ENCODE data around the gene POU2F1.
"Not testable (repeated sequence)": the region's sequence is repeated elsewhere in the genome, so short reads cannot be mapped to it uniquely, and the experiment has no call there.

POU2F1 gene

GRCh38 chr1:167276969-167277368 is 56.3 kb downstream of the POU2F1 start:
- no peak for DNase-seq

GRCh38 chr1:167278497-167278896 is 57.8 kb downstream of the POU2F1 start:
- no peak for DNase-seq

GRCh38 chr1:167280912-167281311 is 60.2 kb downstream of the POU2F1 start:
- no peak for DNase-seq

- no peak for DNase-seq
Observed at GRCh38 chr1:167288390-167289074, 67.8 kb downstream of the POU2F1 start.

- no peak for DNase-seq
Observed at GRCh38 chr1:167289075-167289442, 68.4 kb downstream of the POU2F1 start.

GRCh38 chr1:167289966-167290365 is 69.3 kb downstream of the POU2F1 start:
- no peak for DNase-seq

GRCh38 chr1:167291539-167292185 is 71.0 kb downstream of the POU2F1 start:
- no peak for DNase-seq

- DNase-seq = no peak
Observed at GRCh38 chr1:167292216-167292615, 71.5 kb downstream of the POU2F1 start.

- no peak for DNase-seq
Observed at GRCh38 chr1:167293057-167293456, 72.4 kb downstream of the POU2F1 start.

- no peak for DNase-seq
Observed at GRCh38 chr1:167294528-167294927, 73.8 kb downstream of the POU2F1 start.

GRCh38 chr1:167297222-167298214 is 76.8 kb downstream of the POU2F1 start:
- DNase-seq = no peak

GRCh38 chr1:167298325-167298724 is 77.6 kb downstream of the POU2F1 start:
- DNase-seq = no peak

- no peak for DNase-seq
Observed at GRCh38 chr1:167301355-167301754, 80.7 kb downstream of the POU2F1 start.

- DNase-seq = no peak
Observed at GRCh38 chr1:167304165-167304564, 83.5 kb downstream of the POU2F1 start.

- DNase-seq = no peak
Observed at GRCh38 chr1:167305059-167305705, 84.5 kb downstream of the POU2F1 start.

- no peak for DNase-seq
Observed at GRCh38 chr1:167305706-167306277, 85.1 kb downstream of the POU2F1 start.

GRCh38 chr1:167310732-167311131 is 90.0 kb downstream of the POU2F1 start:
- DNase-seq = no peak

- DNase-seq = no peak
Observed at GRCh38 chr1:167312871-167313270, 92.2 kb downstream of the POU2F1 start.

GRCh38 chr1:167314671-167315070 is 94.0 kb downstream of the POU2F1 start:
- no peak for DNase-seq

- DNase-seq = no peak
Observed at GRCh38 chr1:167317463-167317862, 96.8 kb downstream of the POU2F1 start.

- DNase-seq = not testable (repeated sequence)
Observed at GRCh38 chr1:167319206-167319605, 98.5 kb downstream of the POU2F1 start.

GRCh38 chr1:167322483-167322882 is 101.8 kb downstream of the POU2F1 start:
- DNase-seq = no peak

GRCh38 chr1:167325151-167325550 is 104.5 kb downstream of the POU2F1 start:
- no peak for DNase-seq

Measured in NCI-H2081 treated with DMSO at 0.1 percent for 48 hours (cell line).